ENCODE results near the gene KRTAP4-4.
"Not testable (repeated sequence)": the region's sequence is repeated elsewhere in the genome, so short reads cannot be mapped to it uniquely, and the experiment has no call there.

Gene KRTAP4-4

DNA sequence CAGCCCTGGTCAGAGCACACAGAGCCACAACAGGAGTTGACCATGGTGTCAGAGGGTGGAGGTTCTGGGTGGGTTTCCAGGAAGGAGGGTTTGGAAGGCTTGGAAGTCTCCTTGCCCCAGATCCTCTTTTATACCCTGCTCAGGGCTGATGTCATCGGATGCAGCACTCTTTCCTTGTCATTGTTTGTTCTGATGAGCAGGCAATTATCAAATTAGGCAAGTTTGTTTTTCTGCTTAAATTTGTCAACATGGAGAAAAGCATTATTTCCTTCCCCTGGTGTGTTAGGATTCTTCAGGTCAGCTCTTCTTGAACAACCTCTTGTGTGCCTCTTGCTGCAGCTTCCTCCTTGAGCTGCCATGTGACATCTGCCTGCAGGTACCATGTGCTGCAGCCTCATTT is at the start of gene KRTAP4-4:
Gene KRTAP4-4, minus strand, starts transcription at position 101 of the 400 bp plus-strand sequence. Its CDS starts 57 bp downstream, at position 44.
- no peak for DNase-seq

- no peak for DNase-seq
Observed at GRCh38 chr17:41199421-41200078, 39.0 kb upstream of the KRTAP4-4 start.

GRCh38 chr17:41196068-41196467 is 35.5 kb upstream of the KRTAP4-4 start:
- DNase-seq = no peak

DNA sequence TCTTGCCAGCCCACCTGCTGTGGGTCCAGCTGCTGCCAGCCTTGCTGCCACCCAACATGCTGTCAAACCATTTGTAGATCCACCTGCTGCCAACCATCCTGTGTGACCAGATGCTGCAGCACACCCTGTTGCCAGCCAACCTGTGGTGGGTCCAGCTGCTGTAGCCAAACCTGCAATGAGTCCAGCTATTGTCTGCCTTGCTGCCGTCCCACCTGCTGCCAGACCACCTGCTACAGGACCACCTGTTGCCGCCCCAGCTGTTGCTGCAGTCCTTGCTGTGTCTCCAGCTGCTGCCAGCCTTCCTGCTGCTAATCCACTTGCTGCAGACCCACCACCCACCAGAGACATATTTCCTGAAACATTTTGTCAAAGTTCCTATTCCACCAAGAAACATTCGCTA is 29.8 kb upstream of the KRTAP4-4 start:
- no peak for DNase-seq

DNA sequence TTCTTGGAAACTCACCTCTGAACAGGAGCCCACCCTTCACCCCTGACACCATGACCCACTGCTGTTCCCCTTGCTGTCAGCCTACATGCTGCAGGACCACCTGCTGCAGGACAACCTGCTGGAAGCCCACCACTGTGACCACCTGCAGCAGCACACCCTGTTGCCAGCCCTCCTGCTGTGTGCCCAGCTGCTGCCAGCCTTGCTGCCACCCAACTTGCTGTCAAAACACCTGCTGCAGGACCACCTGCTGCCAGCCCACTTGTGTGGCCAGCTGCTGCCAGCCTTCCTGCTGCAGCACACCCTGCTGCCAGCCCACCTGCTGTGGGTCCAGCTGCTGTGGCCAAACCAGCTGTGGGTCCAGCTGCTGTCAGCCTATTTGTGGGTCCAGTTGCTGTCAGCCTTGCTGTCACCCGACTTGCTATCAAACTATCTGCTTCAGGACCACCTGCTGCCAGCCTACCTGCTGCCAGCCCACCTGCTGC is 29.3 kb upstream of the KRTAP4-4 start, which contains the start of gene KRTAP9-1:
Gene KRTAP9-1, plus strand, starts transcription at position 51 of the 482 bp plus-strand sequence. Its CDS starts 0 bp downstream, at position 51.
- DNase-seq = not testable (repeated sequence)

DNA sequence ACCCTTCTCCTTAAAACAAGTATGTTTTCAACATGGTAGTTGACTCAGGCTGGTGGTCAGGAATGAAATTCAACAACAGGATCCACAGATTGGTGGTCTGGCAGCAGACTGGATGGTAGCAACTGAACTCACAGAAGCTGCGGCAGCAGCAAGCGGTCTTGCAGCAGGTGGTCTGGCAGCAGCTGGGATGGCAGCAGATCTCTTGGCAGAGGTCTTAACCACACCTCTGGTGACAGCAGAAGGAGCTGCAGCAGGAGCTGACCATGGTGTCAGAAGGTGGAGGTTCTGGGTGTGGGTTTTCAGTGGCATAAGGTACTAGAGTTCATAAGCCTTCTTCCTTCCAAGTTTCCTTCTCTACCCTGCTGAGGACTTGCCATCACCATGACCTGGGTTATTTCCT is 26.3 kb upstream of the KRTAP4-4 start:
- DNase-seq = no peak

- DNase-seq = no peak
Observed at GRCh38 chr17:41185001-41185400, 24.5 kb upstream of the KRTAP4-4 start.

DNA sequence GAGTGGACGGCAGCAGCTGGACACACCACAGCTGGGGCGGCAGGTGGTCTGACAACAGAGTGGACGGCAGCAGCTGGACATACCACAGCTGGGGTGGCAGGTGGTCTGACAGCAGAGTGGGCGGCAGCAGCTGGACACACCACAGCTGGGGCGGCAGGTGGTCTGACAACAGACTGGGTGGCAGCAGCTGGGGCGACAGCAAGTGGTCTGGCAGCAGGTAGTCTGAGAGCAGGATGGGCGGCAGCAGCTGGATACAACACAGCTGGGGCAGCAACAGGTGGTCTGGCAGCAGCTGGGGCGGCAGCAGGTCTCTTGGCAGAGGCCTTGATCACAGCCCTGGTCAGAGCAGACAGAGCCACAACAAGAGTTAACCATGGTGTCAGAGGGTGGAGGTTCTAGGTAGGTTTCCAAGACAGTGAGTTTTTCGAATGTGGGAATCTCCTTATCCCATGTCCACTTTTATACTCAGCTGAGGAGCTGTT is 24.0 kb upstream of the KRTAP4-4 start, which contains the start of gene KRTAP4-1:
Gene KRTAP4-1, minus strand, starts transcription at position 432 of the 482 bp plus-strand sequence. Its CDS starts 57 bp downstream, at position 375.
- no peak for DNase-seq

GRCh38 chr17:41178843-41179616 is 18.5 kb upstream of the KRTAP4-4 start:
- no peak for DNase-seq

GRCh38 chr17:41178341-41178740 is 17.8 kb upstream of the KRTAP4-4 start:
- no peak for DNase-seq

- DNase-seq = no peak
Observed at GRCh38 chr17:41177727-41178271, 17.3 kb upstream of the KRTAP4-4 start, which contains the start of gene KRTAP4-2. Gene KRTAP4-2, minus strand, starts transcription at chr17:41178221. Its CDS starts 57 bp downstream, at chr17:41178164.

DNA sequence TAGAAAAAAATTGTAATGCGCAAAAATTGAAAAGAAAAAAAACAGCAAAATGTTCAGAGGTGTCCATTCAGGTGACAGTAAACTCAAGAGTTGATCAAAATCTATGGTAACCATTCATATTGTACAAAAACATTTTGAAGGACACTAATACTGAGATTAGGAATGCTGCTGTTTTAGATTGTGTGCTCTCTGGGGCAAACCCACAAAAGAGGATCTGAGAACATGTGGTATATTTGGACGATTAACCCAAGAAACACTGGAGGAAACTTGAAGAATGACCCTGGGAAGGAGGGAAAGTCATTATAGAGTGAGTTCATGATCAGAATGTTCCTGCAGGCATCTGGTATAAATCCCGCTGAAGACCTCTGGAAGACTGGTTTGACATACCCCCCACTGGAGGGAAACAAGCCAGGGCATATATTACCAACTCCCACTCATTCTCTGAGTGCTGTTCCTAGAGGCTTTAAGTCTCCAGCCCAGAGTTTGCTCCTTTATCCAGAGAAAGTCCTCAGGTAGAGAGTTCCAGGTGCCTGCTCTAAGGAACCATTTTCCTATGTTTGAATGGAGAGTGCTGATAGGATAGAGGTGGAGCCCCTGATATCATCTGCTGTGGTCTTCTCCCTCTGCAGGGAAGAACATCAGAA is 16.3 kb upstream of the KRTAP4-4 start:
- DNase-seq = no peak

GRCh38 chr17:41171886-41172285 is 11.3 kb upstream of the KRTAP4-4 start:
- no peak for DNase-seq

DNA sequence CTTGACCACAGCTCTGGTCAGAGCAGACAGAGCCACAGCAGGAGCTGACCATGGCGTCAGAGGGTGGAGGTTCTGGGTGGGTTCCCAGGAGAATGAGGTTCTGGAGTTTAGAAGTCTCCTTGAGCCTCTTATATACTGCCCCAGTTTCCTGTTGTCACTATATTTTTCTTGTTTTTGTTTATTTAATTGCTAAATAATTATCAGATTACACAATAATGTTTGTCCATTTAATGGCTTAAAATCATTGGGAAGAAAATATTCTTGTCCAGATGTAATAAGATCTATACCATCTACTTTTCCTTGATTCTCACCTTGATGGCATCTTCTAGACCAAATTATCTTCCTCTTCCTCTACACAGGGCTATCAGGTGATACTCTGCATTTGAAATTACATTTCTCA is 7.6 kb upstream of the KRTAP4-4 start, which contains the start of gene KRTAP4-3:
Gene KRTAP4-3, minus strand, starts transcription at position 101 of the 400 bp plus-strand sequence. Its CDS starts 49 bp downstream, at position 52.
- DNase-seq = no peak

- DNase-seq = no peak
Observed at GRCh38 chr17:41167561-41167960, 7.0 kb upstream of the KRTAP4-4 start.

GRCh38 chr17:41163828-41164227 is 3.3 kb upstream of the KRTAP4-4 start:
- DNase-seq = no peak

- not testable (repeated sequence) for DNase-seq
Observed at GRCh38 chr17:41160190-41160589, 358 bp downstream of the KRTAP4-4 start.

- no peak for DNase-seq
Observed at GRCh38 chr17:41153856-41154255, 6.7 kb downstream of the KRTAP4-4 start.

GRCh38 chr17:41151525-41151924 is 9.0 kb downstream of the KRTAP4-4 start:
- DNase-seq = no peak

GRCh38 chr17:41150026-41150425 is 10.5 kb downstream of the KRTAP4-4 start:
- no peak for DNase-seq

GRCh38 chr17:41149652-41149985 is 10.9 kb downstream of the KRTAP4-4 start, which contains the start of gene KRTAP4-5:
Gene KRTAP4-5, minus strand, starts transcription at chr17:41149825. Its CDS starts 58 bp downstream, at chr17:41149767.
- no peak for DNase-seq

GRCh38 chr17:41148971-41149651 is 11.4 kb downstream of the KRTAP4-4 start:
- not testable (repeated sequence) for DNase-seq

Measured in stimulated activated naive CD4-positive, alpha-beta T cell (primary cell).